Epithelial cell of esophagus (primary cell): ENCODE results near the gene TMED10.

Experiments
- DNase-seq: peaks from one replicate; pipeline ENCODE4 v3.0.0; 2010; ENCODE audit warnings: low read depth
- H3K4me3 ChIP-seq: 2 replicates; pipeline ENCODE4 v1.5.1; 2011; ENCODE audit warnings: mild to moderate bottlenecking, low read length, control low read depth
- TF ChIP-seq, protein P1 (sequence below): IDR thresholded peaks from 2 replicates; pipeline ENCODE4 v1.5.1; 2011; ENCODE audit warnings: low read depth, mild to moderate bottlenecking, low read length, control low read depth, inconsistent platforms; ENCODE audit not compliant: insufficient read depth; ENCODE audit errors: missing control alignments

TMED10 gene

DNA sequence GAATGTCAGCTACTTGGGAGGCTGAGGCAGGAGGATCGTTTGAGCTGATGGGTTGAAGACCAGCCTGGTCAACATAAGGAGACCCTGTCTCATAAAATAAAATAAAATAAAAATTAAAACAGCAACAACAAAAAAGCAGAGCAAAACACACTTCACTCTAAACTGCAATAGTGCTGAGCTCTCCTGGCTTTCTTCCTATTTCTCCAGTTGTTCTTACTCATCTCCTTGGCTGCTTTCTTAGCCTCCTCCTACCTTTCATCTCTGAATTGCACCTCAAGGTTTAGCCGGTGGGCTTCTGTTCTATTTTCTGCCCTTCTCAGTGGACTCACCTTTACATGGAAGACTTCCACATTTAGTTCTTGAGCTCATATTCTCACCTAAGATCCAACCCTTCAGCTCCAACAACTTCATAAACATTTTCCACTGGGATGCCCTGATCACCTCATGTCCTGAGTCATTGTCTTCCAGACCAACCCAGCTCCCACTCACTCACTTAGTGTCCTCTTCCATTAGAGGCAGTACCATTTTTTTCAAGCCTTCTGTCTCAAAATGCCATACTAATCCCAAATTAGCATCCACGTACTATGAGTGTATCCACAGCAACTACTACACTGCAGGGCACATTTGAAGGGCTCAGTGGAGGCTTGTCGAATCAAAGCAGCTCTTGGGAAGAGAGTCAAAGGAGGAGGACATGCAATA, 41.2 kb upstream of the TMED10 start:
- no peak overlapping the region for H3K4me3 ChIP-seq
- DNase-seq: no peak
- TF ChIP-seq, protein P1, sequence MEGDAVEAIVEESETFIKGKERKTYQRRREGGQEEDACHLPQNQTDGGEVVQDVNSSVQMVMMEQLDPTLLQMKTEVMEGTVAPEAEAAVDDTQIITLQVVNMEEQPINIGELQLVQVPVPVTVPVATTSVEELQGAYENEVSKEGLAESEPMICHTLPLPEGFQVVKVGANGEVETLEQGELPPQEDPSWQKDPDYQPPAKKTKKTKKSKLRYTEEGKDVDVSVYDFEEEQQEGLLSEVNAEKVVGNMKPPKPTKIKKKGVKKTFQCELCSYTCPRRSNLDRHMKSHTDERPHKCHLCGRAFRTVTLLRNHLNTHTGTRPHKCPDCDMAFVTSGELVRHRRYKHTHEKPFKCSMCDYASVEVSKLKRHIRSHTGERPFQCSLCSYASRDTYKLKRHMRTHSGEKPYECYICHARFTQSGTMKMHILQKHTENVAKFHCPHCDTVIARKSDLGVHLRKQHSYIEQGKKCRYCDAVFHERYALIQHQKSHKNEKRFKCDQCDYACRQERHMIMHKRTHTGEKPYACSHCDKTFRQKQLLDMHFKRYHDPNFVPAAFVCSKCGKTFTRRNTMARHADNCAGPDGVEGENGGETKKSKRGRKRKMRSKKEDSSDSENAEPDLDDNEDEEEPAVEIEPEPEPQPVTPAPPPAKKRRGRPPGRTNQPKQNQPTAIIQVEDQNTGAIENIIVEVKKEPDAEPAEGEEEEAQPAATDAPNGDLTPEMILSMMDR: no peak

DNA sequence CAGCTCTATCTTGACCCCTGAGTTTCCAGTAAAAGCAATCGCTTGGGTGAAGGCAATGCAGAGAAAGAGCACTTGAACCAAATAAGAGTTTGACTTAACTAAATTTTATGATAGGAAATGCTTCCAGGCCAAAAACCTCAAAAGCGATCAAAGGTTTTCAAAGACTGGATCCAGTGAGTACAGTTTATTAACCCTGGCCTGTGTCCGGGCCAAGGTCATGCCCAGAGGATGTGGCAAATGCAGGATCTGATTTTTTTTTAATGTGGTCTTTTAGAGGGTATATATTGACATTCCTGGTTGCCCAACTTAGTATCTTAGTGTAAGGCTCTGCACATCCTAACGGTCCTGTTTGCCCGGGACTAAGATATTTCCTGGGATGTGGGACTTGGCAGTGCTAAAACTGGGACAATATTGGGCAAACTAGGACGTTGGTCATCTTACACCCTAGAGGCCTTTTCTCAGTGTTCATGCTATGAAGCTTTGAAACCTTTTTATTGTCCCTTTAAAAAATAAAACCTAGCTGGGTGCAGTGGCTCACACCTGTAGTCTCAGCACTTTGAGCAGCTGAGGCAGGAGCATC, 40.1 kb upstream of the TMED10 start:
- no peak overlapping the region for H3K4me3 ChIP-seq
- no peak for DNase-seq
- TF ChIP-seq, protein P1: no peak

DNA sequence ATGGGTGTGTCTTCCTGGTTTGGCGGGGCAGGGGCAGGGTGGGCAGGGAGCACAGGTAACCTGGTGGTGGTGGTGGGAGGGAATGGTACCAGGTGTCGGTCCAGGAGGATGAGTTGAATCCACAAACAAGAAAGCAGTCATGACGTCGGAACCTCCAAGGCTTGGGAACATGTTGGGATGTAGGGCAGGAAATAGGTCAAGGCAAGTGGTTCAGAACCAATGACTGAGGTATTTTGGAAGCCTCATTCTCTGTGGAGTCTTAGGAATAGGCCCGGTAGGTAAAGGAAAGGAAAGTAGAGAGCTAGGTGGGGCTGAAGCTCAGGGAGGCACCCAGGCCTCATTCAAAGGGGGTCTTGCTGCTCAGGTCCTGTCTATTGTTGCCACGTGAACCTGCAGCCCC, 39.1 kb upstream of the TMED10 start:
- no peak overlapping the region for H3K4me3 ChIP-seq
- no peak for DNase-seq
- TF ChIP-seq, protein P1: no peak

DNA sequence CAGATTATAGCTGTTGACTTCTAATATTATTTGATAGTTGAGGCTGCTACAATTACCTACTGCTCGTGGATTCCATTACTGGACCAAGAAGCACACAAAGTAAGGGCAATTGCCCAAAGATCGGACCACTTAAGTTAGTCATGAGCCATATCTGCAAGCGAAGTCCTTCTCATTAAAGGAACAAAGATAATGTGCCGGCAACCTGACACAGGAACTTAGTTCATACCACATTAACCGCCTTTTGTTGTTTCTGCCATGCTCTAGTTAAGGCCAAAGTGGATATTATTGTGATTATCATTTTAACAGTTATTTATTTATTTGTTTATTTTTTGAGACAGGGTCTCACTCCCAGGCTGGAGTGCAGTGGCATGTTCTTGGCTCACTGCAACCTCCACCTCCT, 38.1 kb upstream of the TMED10 start:
- H3K4me3 ChIP-seq: no peak overlapping the region
- DNase-seq: no peak
- TF ChIP-seq, protein P1: no peak

DNA sequence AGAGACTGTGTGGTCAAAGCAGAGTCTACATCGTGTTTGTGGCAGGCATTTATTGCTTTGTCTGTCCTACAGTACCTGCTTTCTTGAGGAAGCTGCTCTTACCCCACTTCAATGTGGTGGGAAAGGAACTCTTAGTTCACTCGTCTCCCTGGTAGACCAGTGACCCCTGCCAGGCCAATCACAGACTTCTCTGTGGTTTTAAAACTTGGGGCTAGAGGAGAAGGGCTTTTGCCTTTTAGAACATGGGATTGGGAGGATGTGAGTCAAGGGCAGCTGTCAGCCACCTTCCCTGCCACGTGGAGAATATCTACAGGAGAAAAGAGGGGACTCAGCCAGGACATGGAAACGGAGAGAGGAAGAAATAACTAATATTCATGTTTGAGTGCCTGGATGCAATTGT, 36.8 kb upstream of the TMED10 start:
- TF ChIP-seq, protein P1: no peak
- no peak for DNase-seq
- H3K4me3 ChIP-seq: no peak overlapping the region

DNA sequence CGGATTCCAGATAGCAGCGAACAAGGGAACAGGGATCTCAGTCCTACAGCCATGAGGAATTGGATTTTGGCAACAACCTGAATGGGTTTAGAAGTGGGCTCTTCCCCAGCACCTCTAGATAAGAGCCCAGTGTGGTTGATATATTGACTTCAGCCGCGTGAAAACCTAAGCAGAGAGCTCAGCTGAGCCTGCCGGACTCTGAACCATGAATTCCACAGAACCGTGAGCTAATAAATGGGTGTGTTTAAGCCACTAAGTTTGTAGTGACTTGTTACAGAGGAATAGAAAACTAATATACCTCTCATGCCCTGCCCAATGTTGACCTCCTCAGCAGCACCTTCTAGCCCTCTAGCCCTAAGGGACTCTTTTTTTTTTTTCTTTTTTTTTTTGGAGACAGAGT, 32.4 kb upstream of the TMED10 start:
- no peak overlapping the region for H3K4me3 ChIP-seq
- no peak for DNase-seq
- TF ChIP-seq, protein P1: no peak

DNA sequence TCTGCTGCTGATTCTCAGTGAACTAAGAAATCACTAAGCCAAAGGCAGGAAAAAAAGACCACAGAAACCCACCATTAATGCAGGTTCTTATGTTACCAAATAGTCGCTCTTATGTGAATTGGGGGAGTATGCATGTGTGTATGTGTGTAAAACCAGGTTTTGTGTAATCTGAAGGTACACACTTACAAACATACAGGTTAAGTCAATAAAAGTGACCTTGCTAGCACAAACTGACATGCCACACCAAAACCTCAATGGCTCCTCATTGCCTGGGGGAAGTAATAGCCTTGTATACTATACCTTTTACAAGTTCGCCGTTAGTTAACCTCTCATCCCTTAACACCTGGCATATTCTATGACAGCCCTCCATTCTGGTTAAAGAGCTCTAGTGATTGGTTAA, 29.8 kb upstream of the TMED10 start:
- DNase-seq: no peak
- H3K4me3 ChIP-seq: no peak overlapping the region
- TF ChIP-seq, protein P1: no peak
